GM06990 (cell line): Measurements from ENCODE around the gene TELO2.

Source experiments
- DNase-seq: peaks from one replicate; pipeline ENCODE4 v3.0.0-alpha.2; 2011; ENCODE audit not compliant: insufficient read length; ENCODE audit errors: extremely low read depth
- H3K27me3 ChIP-seq: replicated peaks from 2 replicates; pipeline ENCODE4 v1.6.0; 2011; ENCODE audit warnings: low read length; ENCODE audit not compliant: control insufficient read depth, insufficient read depth
- H3K36me3 ChIP-seq: 2 replicates; pipeline ENCODE4 v1.5.1; 2011; ENCODE audit warnings: low read length; ENCODE audit not compliant: control insufficient read depth, insufficient read depth
- H3K4me3 ChIP-seq: replicated peaks from 2 replicates; pipeline ENCODE4 v1.5.1; 2011; ENCODE audit warnings: low read depth, mild to moderate bottlenecking, control low read depth, low read length
- CTCF ChIP-seq: IDR thresholded peaks from 2 replicates; pipeline ENCODE4 v1.5.1; 2011; ENCODE audit warnings: low read length, control low read depth, mild to moderate bottlenecking, inconsistent platforms; ENCODE audit not compliant: insufficient read depth, poor library complexity, severe bottlenecking

The TELO2 gene

GRCh38 chr16:1526608-1527555 is 33.7 kb downstream of the TELO2 start:
- Histone ChIP-seq H3K4me3 (no peak overlapping the region), H3K27me3 (no peaks in the 10 kb centered on the region; the same call in 1 of the 2 replicates), H3K36me3 (no peaks in the 10 kb centered on the region)
- no peak for DNase-seq
- no peak for TF ChIP-seq CTCF

- TF ChIP-seq CTCF: no peak
- Histone ChIP-seq H3K36me3 (no peaks in the 10 kb centered on the region), H3K4me3 (no peak overlapping the region), H3K27me3 (no peaks in the 10 kb centered on the region; the same call in 1 of the 2 replicates)
- DNase-seq: no peak
These were observed 35.0 kb downstream of the TELO2 start for GRCh38 chr16:1527836-1528811.

- Histone ChIP-seq H3K4me3 (no peak overlapping the region), H3K27me3 (no peaks in the 10 kb centered on the region; the same call in 1 of the 2 replicates), H3K36me3 (no peaks in the 10 kb centered on the region)
- no peak for DNase-seq
- no peak for TF ChIP-seq CTCF
These were observed 35.9 kb downstream of the TELO2 start for GRCh38 chr16:1528921-1529537.

GRCh38 chr16:1530349-1530882 is 37.3 kb downstream of the TELO2 start:
- no peaks in the 10 kb centered on the region for H3K36me3 ChIP-seq
- TF ChIP-seq CTCF: no peak
- H3K4me3 ChIP-seq: no peak overlapping the region
- DNase-seq: no peak
- H3K27me3 ChIP-seq: no peaks in the 10 kb centered on the region; the same call in 1 of the 2 replicates
